CD4-positive, alpha-beta memory T cell (primary cell): ENCODE data around the gene PPP6C. TPM values are rescaled to one million over a fixed set of nuclear protein-coding genes. Genes with fewer than 3 reads are reported as not detected.

Experiments used
- CTCF ChIA-PET: fragments of 350-600 bp; sonication (Branson Sonifier 250); formaldehyde crosslinking; loops from one replicate; lab custom pipeline; 2021; ENCODE audit warnings: inconsistent platforms; ENCODE audit not compliant: partially characterized antibody; lab: Charles Lee
- POLR2A ChIA-PET: fragments of 350-600 bp; sonication (Branson Sonifier 250); formaldehyde crosslinking; loops from one replicate; lab custom pipeline; 2021; ENCODE audit not compliant: partially characterized antibody; lab: Charles Lee
- DNase-seq, 5 donors: peaks; one replicate each; pipeline versions ENCODE4 v3.0.0 to v3.0.0-alpha.2; 2020 to 2022; ENCODE audit warnings: mixed read lengths in 1 of 5
- H3K27ac ChIP-seq: one replicate; pipeline ENCODE4 v1.7.0; 2013; ENCODE audit warnings: low read depth, low read length
- H3K27me3 ChIP-seq: 2 replicates; pipeline ENCODE4 v1.7.0; 2013; ENCODE audit warnings: mild to moderate bottlenecking, low read length, moderate library complexity; ENCODE audit not compliant: insufficient read depth
- H3K36me3 ChIP-seq: 2 replicates; pipeline ENCODE4 v1.7.0; 2013; ENCODE audit warnings: mild to moderate bottlenecking, low read length, moderate library complexity; ENCODE audit not compliant: insufficient read depth
- H3K4me1 ChIP-seq: 2 replicates; pipeline ENCODE4 v1.7.0; 2013; ENCODE audit warnings: mild to moderate bottlenecking, low read length, moderate library complexity; ENCODE audit not compliant: insufficient read depth
- H3K4me3 ChIP-seq, 2 donors: one replicate each; pipeline ENCODE4 v1.7.0; 2013; ENCODE audit warnings: low read length in 2 of 2, mild to moderate bottlenecking in 1 of 2
- H3K9me3 ChIP-seq, 2 donors: one replicate each; pipeline ENCODE4 v1.7.0; 2013; ENCODE audit warnings: low read length in 2 of 2, control low read depth in 1 of 2; ENCODE audit not compliant: control insufficient read depth in 1 of 2
- H3K27ac Mint-ChIP-seq, 7 donors: one replicate each; pipeline ENCODE4 v1.8.0; 2020 to 2021; ENCODE audit warnings: mixed read lengths in 7 of 7, mild to moderate bottlenecking in 6 of 7, inconsistent platforms in 3 of 7, moderate library complexity in 3 of 7
- H3K27me3 Mint-ChIP-seq, 2 donors: one replicate each; pipeline ENCODE4 v1.8.0; 2020 to 2021; ENCODE audit warnings: mixed read lengths in 2 of 2
- H3K36me3 Mint-ChIP-seq, 2 donors: one replicate each; pipeline ENCODE4 v1.8.0; 2020 to 2021; ENCODE audit warnings: mixed read lengths in 2 of 2, inconsistent platforms in 1 of 2, mild to moderate bottlenecking in 1 of 2
- H3K4me1 Mint-ChIP-seq, 4 donors: one replicate each; pipeline ENCODE4 v1.8.0; 2020 to 2021; ENCODE audit warnings: mixed read lengths in 4 of 4, mild to moderate bottlenecking in 1 of 4
- H3K4me3 Mint-ChIP-seq, 8 donors: one replicate each; pipeline ENCODE4 v1.8.0; 2020 to 2021; ENCODE audit warnings: mixed read lengths in 8 of 8, mild to moderate bottlenecking in 7 of 8, moderate library complexity in 6 of 8, inconsistent platforms in 3 of 8
- H3K9me3 Mint-ChIP-seq, 8 donors: one replicate each; pipeline ENCODE4 v1.8.0; 2020 to 2021; ENCODE audit warnings: mixed read lengths in 8 of 8, mild to moderate bottlenecking in 5 of 8, inconsistent platforms in 3 of 8, moderate library complexity in 1 of 8
- intact Hi-C: fragments of 100-400 bp; cut with micrococcal nuclease; formaldehyde crosslinking; loops from one replicate; pipeline ENCODE4 v1.15.1; 2023
- polyA plus RNA-seq, 2 donors: library from polyadenylated mRNA; unstranded; fragments of 300-500 nt; fragmentation: Illumina TruSeq; gene quantifications; one replicate each; pipeline ENCODE4 v1.2.3, GENCODE V29; 2021
- total RNA-seq, 2 experiments: library from RNA; stranded (reverse); gene quantifications; one replicate each; pipeline ENCODE4 v1.2.3, GENCODE V29; 2021

Gene PPP6C
- total and polyA plus RNA-seq, 4 experiments from 2014 or later = 49.2 to 66.1 (median 55.8) TPM

DNA sequence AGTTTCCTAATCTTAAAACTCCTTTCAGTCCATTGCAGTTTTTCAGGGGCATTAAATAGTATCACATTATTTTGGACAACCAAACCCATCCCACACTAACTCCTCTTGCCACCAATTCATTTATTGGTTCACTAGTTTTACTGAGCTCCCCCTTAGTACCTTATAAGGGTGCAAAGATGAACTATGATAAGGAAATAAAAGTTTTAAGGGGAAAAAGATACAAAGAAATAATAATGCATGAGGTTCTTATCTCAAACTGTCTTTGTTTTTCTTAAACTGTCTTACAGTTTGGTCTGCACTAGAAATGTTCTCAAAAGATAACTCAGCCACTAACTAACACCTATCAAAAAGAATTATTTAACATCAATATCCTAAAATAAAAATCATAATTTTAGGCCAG lies 54.6 kb downstream of the PPP6C start:
- intact Hi-C loops = no loop called here
- peaks cover 0 to 8% (median under 1%) of the 10 kb centered on the region in 8 donors for H3K9me3 Mint-ChIP-seq

DNA sequence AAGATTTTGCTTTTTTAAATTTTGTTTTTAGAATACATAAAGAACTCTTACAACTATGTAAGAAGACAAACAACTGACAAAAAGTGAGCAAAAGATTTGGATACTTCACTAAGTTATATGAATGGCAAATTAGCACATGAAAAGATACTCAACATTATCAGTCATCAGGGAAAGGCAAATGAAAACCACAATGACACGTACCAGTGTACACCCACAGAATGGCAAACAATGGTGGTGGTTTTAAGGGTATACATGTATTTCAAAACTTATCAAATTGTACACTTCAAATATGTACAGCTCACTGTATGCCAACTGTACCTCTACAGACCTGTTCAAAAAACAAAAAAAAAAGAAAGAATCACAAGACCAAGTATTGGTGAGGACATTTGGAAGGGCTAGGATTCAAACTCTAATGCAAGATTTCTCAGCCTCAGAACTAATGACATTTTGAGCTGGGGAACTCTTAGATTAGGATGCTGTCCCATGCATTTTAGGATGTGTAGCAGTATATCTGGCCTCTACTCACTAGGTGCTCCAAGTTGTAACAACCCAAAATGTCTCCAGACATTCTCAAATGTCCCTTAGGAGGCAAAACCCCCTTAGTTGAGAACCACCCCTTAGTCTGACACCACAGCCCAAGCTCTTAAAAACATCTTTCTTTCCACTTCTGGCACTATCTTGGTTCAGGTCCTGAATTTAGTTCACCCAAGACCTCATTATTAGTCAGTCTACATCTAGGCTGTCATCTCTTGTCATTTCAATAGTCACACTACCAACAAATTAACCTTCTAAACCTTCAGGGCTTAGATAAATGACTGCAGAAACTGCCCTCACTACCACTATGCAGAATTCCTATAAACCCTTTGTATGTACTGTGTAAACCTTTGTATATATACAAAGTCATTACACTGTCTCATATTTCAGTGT lies 55.9 kb downstream of the PPP6C start:
- POLR2A ChIA-PET = no interaction called here
- intact Hi-C loops = no loop called here
- peaks cover 6 to 13% (median 12%) of the 10 kb centered on the region in 4 donors for H3K4me1 Mint-ChIP-seq
- no peaks in the 10 kb centered on the region for H3K4me1 ChIP-seq
- no peak overlapping the region for H3K27ac ChIP-seq
- H3K9me3 ChIP-seq = no peaks in the 10 kb centered on the region
- peaks cover 0 to 8% (median under 1%) of the 10 kb centered on the region in 8 donors for H3K9me3 Mint-ChIP-seq
- peak overlapping the region in 2 of 7 donors; percentile 31 to 45 for H3K27ac Mint-ChIP-seq
- no peaks in the 10 kb centered on the region for H3K36me3 ChIP-seq
- no peaks in the 10 kb centered on the region for H3K27me3 Mint-ChIP-seq
- no peaks in the 10 kb centered on the region for H3K27me3 ChIP-seq
- CTCF ChIA-PET = interaction anchor here (1.0 to 1.2 kb wide), 2 partner anchors 9 to 10 kb away, joined by 3 to 4 read pairs; no protein-coding TSS in a partner anchor
- peaks cover 1 to 11% of the 10 kb centered on the region in 2 donors for H3K36me3 Mint-ChIP-seq
- H3K4me3 ChIP-seq = no peak overlapping the region
- H3K4me3 Mint-ChIP-seq = peak overlapping the region in 1 of 8 donors; percentile 11
- no peak for DNase-seq

More for the DNA sequence above, 54.6 kb downstream of the PPP6C start:
- ChIA-PET CTCF (interaction anchor here (1.1 kb wide), 1 partner anchor 8 kb away, joined by 3 read pairs; no protein-coding TSS in a partner anchor), POLR2A (no interaction called here)
- Mint-ChIP-seq H3K27ac (no peak overlapping the region), H3K4me1 (peaks cover 15 to 21% (median 17%) of the 10 kb centered on the region in 4 donors), H3K27me3 (no peaks in the 10 kb centered on the region), H3K4me3 (no peak overlapping the region), H3K36me3 (peaks cover 6 to 19% of the 10 kb centered on the region in 2 donors)
- no peak for DNase-seq
- Histone ChIP-seq H3K4me3 (no peak overlapping the region), H3K4me1 (no peaks in the 10 kb centered on the region), H3K27ac (no peak overlapping the region), H3K9me3 (no peaks in the 10 kb centered on the region), H3K36me3 (no peaks in the 10 kb centered on the region), H3K27me3 (no peaks in the 10 kb centered on the region)

GRCh38 chr9:125131778-125132177 lies 57.8 kb downstream of the PPP6C start:
- H3K36me3 Mint-ChIP-seq = peaks cover 1 to 11% of the 10 kb centered on the region in 2 donors
- POLR2A ChIA-PET = no interaction called here
- intact Hi-C loops = no loop called here
- no peaks in the 10 kb centered on the region for H3K9me3 ChIP-seq
- DNase-seq = no peak
- peak overlapping the region in 1 of 7 donors; percentile 26 for H3K27ac Mint-ChIP-seq
- CTCF ChIA-PET = no interaction called here
- no peaks in the 10 kb centered on the region for H3K27me3 Mint-ChIP-seq
- H3K27ac ChIP-seq = no peak overlapping the region
- H3K4me1 Mint-ChIP-seq = peaks cover 11 to 17% (median 15%) of the 10 kb centered on the region in 4 donors
- H3K4me3 Mint-ChIP-seq = no peak overlapping the region
- H3K4me1 ChIP-seq = peaks cover 6% of the 10 kb centered on the region
- H3K4me3 ChIP-seq = no peak overlapping the region
- peaks cover 0 to 8% (median under 1%) of the 10 kb centered on the region in 8 donors for H3K9me3 Mint-ChIP-seq
- H3K36me3 ChIP-seq = no peaks in the 10 kb centered on the region
- no peaks in the 10 kb centered on the region for H3K27me3 ChIP-seq

- Histone ChIP-seq H3K4me3 (no peak overlapping the region), H3K4me1 (peaks cover 24% of the 10 kb centered on the region), H3K9me3 (no peaks in the 10 kb centered on the region), H3K27me3 (no peaks in the 10 kb centered on the region), H3K27ac (no peak overlapping the region), H3K36me3 (no peaks in the 10 kb centered on the region)
- POLR2A ChIA-PET = interaction anchor here (0.6 to 2.4 kb wide), 13 partner anchors 14 to 331 kb away, joined by 3 to 25 read pairs (median 5); partner anchors contain the start of genes ARPC5L, GOLGA1, HSPA5 and SCAI
- peaks cover 0 to 3% (median 0%) of the 10 kb centered on the region in 8 donors for H3K9me3 Mint-ChIP-seq
- peak; percentile 84 to 90 (median 86) for DNase-seq
- H3K4me1 Mint-ChIP-seq = peaks cover 24 to 36% (median 30%) of the 10 kb centered on the region in 4 donors
- peaks cover 0 to 1% of the 10 kb centered on the region in 2 donors for H3K27me3 Mint-ChIP-seq
- peak overlapping the region; percentile 63 to 95 (median 81) for H3K4me3 Mint-ChIP-seq
- intact Hi-C loops = loop anchor here (2.0 kb wide), 1 partner anchor 17 kb away; the partner anchor contains the start of gene SCAI
- H3K36me3 Mint-ChIP-seq = peaks cover 0 to 5% of the 10 kb centered on the region in 2 donors
- H3K27ac Mint-ChIP-seq = peak overlapping the region; percentile 88 to 99 (median 94)
- CTCF ChIA-PET = interaction anchor here (0.6 to 4.0 kb wide), 8 partner anchors 9 to 355 kb away, joined by 3 to 26 read pairs (median 3); partner anchors contain the start of genes GAPVD1, NR6A1 and SCAI
Measured at GRCh38 chr9:125126019-125126746, 63.4 kb downstream of the PPP6C start.

GRCh38 chr9:125125523-125125922 lies 64.1 kb downstream of the PPP6C start:
- CTCF ChIA-PET = interaction anchor here (0.6 to 4.0 kb wide), 7 partner anchors 8 to 355 kb away, joined by 3 to 26 read pairs (median 3); partner anchors contain the start of genes GAPVD1, NR6A1 and SCAI
- Histone ChIP-seq H3K27ac (no peak overlapping the region), H3K36me3 (no peaks in the 10 kb centered on the region), H3K9me3 (no peaks in the 10 kb centered on the region), H3K27me3 (no peaks in the 10 kb centered on the region), H3K4me1 (peaks cover 30% of the 10 kb centered on the region), H3K4me3 (no peak overlapping the region)
- peaks cover 0 to 5% of the 10 kb centered on the region in 2 donors for H3K36me3 Mint-ChIP-seq
- peaks cover 25 to 43% (median 35%) of the 10 kb centered on the region in 4 donors for H3K4me1 Mint-ChIP-seq
- no peak for DNase-seq
- intact Hi-C loops = no loop called here
- POLR2A ChIA-PET = interaction anchor here (0.6 to 2.4 kb wide), 11 partner anchors 14 to 330 kb away, joined by 3 to 25 read pairs (median 5); partner anchors contain the start of genes ARPC5L, GOLGA1, HSPA5 and SCAI
- H3K27ac Mint-ChIP-seq = peak overlapping the region; percentile 88 to 99 (median 94)
- peaks cover 0 to 1% of the 10 kb centered on the region in 2 donors for H3K27me3 Mint-ChIP-seq
- H3K4me3 Mint-ChIP-seq = peak overlapping the region in 6 of 8 donors; percentile 63 to 95 (median 84)
- H3K9me3 Mint-ChIP-seq = peaks cover 0 to 3% (median 0%) of the 10 kb centered on the region in 8 donors

GRCh38 chr9:125121146-125121545 lies 68.5 kb downstream of the PPP6C start:
- ChIA-PET POLR2A (no interaction called here), CTCF (no interaction called here)
- peaks cover 18 to 41% (median 28%) of the 10 kb centered on the region in 4 donors for H3K4me1 Mint-ChIP-seq
- no peaks in the 10 kb centered on the region for H3K27me3 ChIP-seq
- peak overlapping the region in 3 of 7 donors; percentile 8 to 35 (median 17) for H3K27ac Mint-ChIP-seq
- peaks cover 0 to under 1% of the 10 kb centered on the region in 2 donors for H3K27me3 Mint-ChIP-seq
- H3K36me3 Mint-ChIP-seq = peaks cover 5 to 9% of the 10 kb centered on the region in 2 donors
- H3K4me3 ChIP-seq = no peak overlapping the region
- intact Hi-C loops = no loop called here
- peaks cover 18% of the 10 kb centered on the region for H3K4me1 ChIP-seq
- H3K9me3 ChIP-seq = no peaks in the 10 kb centered on the region
- H3K36me3 ChIP-seq = no peaks in the 10 kb centered on the region
- peaks cover 0 to 2% (median 0%) of the 10 kb centered on the region in 8 donors for H3K9me3 Mint-ChIP-seq
- peak overlapping the region in 1 of 8 donors; percentile 46 for H3K4me3 Mint-ChIP-seq
- DNase-seq = no peak
- no peak overlapping the region for H3K27ac ChIP-seq
